Measurements from ENCODE around the gene HTR6.

The HTR6 gene

GRCh38 chr1:19728413-19729145 lies 63.9 kb downstream of the HTR6 start:
- DNase-seq = no peak

- no peak for DNase-seq
Measured at GRCh38 chr1:19730232-19730631, 65.6 kb downstream of the HTR6 start.

Data from amniotic stem cell (primary cell).